ENCODE measurements around the gene EFHC1. TPM values are rescaled to one million over a fixed set of nuclear protein-coding genes. Genes with fewer than 3 reads are reported as not detected.

The EFHC1 gene
- total RNA-seq, 1 donor from 2014 or later, result 54.9 TPM

GRCh38 chr6:52536424-52536916 lies 116.3 kb downstream of the EFHC1 start:
- DNase-seq (ENCODE audit: extremely low spot score, unreplicated experiment), result no peak
- Mint-ChIP-seq H3K4me3 (no peak overlapping the region), H3K4me1 (ENCODE audit: unreplicated experiment) (peaks cover 24% of the 10 kb centered on the region), H3K27me3 (no peaks in the 10 kb centered on the region), H3K27ac (no peak overlapping the region), H3K9me3 (no peaks in the 10 kb centered on the region), H3K36me3 (peaks cover 15% of the 10 kb centered on the region)
- no peak for TF ChIP-seq CTCF (conservative IDR thresholded peaks at IDR 0.05)

- Mint-ChIP-seq H3K4me3 (no peak overlapping the region), H3K27me3 (no peaks in the 10 kb centered on the region), H3K9me3 (no peaks in the 10 kb centered on the region), H3K4me1 (ENCODE audit: unreplicated experiment) (peaks cover 24% of the 10 kb centered on the region), H3K27ac (no peak overlapping the region), H3K36me3 (peaks cover 11% of the 10 kb centered on the region)
- DNase-seq (ENCODE audit: extremely low spot score, unreplicated experiment), result no peak
- TF ChIP-seq CTCF (conservative IDR thresholded peaks at IDR 0.05), result no peak
Measured at GRCh38 chr6:52537001-52537753, 117.0 kb downstream of the EFHC1 start.

- Mint-ChIP-seq H3K36me3 (peaks cover 11% of the 10 kb centered on the region), H3K4me1 (ENCODE audit: unreplicated experiment) (peaks cover 24% of the 10 kb centered on the region), H3K9me3 (no peaks in the 10 kb centered on the region), H3K27me3 (no peaks in the 10 kb centered on the region), H3K27ac (no peak overlapping the region), H3K4me3 (no peak overlapping the region)
- DNase-seq (ENCODE audit: extremely low spot score, unreplicated experiment), result no peak
- no peak for TF ChIP-seq CTCF (conservative IDR thresholded peaks at IDR 0.05)
Measured at GRCh38 chr6:52538252-52538900, 118.2 kb downstream of the EFHC1 start.

GRCh38 chr6:52538901-52539354 lies 118.8 kb downstream of the EFHC1 start:
- peaks cover 27% of the 10 kb centered on the region for H3K4me1 Mint-ChIP-seq (ENCODE audit: unreplicated experiment)
- no peak overlapping the region for H3K27ac Mint-ChIP-seq
- DNase-seq (ENCODE audit: extremely low spot score, unreplicated experiment), result no peak
- peaks cover 11% of the 10 kb centered on the region for H3K36me3 Mint-ChIP-seq
- no peaks in the 10 kb centered on the region for H3K27me3 Mint-ChIP-seq
- no peak overlapping the region for H3K4me3 Mint-ChIP-seq
- H3K9me3 Mint-ChIP-seq, result no peaks in the 10 kb centered on the region
- TF ChIP-seq CTCF (conservative IDR thresholded peaks at IDR 0.05), result no peak

- no peak for TF ChIP-seq CTCF (conservative IDR thresholded peaks at IDR 0.05)
- no peak for DNase-seq (ENCODE audit: extremely low spot score, unreplicated experiment)
- Mint-ChIP-seq H3K27me3 (no peaks in the 10 kb centered on the region), H3K27ac (no peak overlapping the region), H3K4me3 (no peak overlapping the region), H3K36me3 (peaks cover 11% of the 10 kb centered on the region), H3K9me3 (no peaks in the 10 kb centered on the region), H3K4me1 (ENCODE audit: unreplicated experiment) (peaks cover 34% of the 10 kb centered on the region)
Measured at GRCh38 chr6:52539607-52540006, 119.5 kb downstream of the EFHC1 start.
